HG03521 (cell line): ENCODE data around the gene ANKRD65.
A peak's percentile ranks its signal among the peaks of the same experiment; 100 is the strongest.
"Not testable (repeated sequence)": the region's sequence is repeated elsewhere in the genome, so short reads cannot be mapped to it uniquely, and the experiment has no call there.

Source experiments
- ATAC-seq: cut with Tn5 transposase; IDR thresholded peaks from one replicate; pipeline ENCODE4 v1.9.1; 2021; ENCODE audit warnings: mild to moderate bottlenecking, moderate library complexity; ENCODE audit not compliant: unreplicated experiment

The ANKRD65 gene

GRCh38 chr1:1399187-1399871, 21.7 kb downstream of the ANKRD65 start, which contains the start of gene CCNL2:
Gene CCNL2 (minus strand): TSS chr1:1399335. CDS start chr1:1399306, 29 bp downstream.
- ATAC-seq = peak; percentile 93

DNA sequence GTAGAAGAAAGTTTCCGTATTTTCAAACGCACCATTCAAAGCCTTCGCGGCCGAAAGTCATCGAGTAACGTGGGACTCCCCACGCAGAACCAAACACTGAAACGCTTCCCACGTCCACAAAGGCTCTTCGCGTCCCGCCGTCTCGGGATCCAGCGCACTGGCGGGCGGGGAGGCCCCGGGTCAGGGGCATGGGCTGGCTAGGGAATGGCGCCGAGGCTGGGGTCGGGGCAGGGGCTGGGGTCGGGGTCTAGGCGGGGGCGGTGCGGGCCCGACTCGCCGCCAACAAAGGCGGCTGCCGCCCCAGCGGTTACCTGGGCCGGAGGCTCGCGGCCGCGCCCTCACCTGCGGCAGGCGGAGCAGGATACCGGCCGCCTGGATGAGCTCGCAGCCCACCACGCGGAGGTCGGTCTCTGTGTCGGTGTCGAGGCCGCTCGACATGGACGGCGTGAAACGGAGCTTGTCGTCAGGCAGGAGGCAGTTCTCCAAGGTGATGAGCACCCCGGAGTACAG, 22.3 kb downstream of the ANKRD65 start:
- ATAC-seq = peak; percentile 0

DNA sequence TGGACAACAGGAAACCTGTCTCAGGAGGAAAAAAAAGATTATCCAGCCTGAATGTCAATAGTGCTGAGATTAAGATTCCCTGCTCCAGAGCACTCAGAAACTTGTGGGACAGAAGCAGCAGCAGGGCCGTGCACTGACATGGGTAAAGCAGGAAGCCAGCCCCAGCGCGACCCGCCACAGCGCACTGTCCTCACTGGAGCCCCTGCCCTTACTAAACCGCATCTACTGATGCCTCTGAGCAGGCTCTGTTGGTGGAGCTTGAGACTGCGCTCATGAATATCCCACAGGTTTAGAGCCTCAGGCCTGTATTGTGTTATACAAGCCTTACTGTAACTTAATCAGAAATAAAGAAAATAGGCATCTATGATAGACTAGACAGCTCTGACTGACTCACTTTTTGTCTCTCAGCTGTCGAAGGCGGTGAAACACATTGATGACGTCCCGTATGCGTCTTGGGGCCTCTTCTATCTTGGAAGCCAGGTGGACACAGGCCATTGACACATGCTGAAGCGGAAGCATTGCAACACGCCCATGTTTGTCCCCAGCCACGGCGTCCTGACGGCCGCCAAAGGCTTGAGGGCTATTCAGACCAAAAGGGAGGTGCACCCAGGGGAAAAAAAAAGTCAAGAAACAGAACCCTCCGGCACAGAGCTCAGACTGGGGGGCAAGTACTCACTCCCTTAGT, 23.1 kb downstream of the ANKRD65 start:
- ATAC-seq = no peak

DNA sequence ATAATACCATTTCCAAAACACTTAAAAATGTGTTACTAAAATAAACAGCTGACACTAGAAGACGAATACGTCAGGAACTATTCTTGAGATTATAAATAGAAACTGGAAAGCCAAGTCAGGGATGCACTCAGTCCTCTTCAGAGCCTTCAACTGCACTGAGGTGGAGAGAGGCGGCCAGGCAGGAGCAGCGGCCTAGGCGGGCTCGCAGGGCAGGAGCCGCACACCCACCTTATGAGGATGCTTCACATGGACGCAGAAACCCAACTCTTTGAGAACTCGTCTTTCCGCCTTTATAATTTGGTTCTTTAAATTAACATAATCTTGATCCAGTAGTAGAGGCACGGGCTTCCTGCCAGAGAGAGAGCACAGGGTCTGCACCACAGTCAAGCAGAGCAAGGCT, 25.9 kb downstream of the ANKRD65 start:
- ATAC-seq = no peak

GRCh38 chr1:1394116-1394515, 27.0 kb downstream of the ANKRD65 start:
- ATAC-seq = no peak

- ATAC-seq = no peak
Measured at GRCh38 chr1:1393428-1393827, 27.6 kb downstream of the ANKRD65 start.

DNA sequence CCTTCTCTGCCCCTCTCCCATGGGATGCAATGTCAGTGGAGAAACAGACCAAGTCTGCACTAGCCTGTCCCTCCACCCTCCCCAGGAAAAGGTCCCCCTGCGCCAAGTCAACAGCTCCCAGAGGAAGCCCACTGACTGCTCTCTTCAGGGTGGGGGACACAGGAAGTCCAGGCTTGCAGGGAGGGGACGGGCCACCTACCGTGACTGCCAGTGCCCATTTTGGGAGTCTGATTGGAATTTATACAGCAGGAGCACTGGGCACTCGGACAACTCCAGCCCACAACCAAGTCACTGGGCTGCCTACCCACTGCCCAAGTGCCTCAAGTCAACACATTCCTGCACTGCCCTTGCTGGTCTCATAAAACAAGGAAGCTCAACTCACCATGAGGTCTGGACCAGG, 28.1 kb downstream of the ANKRD65 start:
- ATAC-seq = no peak

- ATAC-seq = no peak
Measured at GRCh38 chr1:1391225-1391624, 29.9 kb downstream of the ANKRD65 start.

GRCh38 chr1:1390675-1391074, 30.4 kb downstream of the ANKRD65 start:
- ATAC-seq = no peak

DNA sequence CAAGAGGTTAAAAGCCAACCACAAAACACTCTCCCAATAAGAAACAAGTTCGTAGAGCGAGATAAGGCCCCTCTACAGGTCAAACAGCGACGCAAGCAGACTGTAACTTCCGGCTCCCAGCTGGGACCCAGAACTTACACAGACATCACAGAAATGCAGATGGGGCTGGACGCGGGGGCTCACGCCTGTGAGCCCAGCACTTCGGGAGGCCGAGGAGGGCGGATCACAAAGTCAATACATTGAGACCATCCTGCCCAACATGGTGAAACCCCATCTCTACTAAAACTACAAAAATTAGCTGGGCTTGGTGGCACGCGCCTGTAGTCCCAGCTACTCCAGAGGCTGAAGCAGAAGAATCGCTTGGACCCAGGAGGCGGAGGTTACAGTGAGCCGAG, 33.0 kb downstream of the ANKRD65 start:
- no peak for ATAC-seq

DNA sequence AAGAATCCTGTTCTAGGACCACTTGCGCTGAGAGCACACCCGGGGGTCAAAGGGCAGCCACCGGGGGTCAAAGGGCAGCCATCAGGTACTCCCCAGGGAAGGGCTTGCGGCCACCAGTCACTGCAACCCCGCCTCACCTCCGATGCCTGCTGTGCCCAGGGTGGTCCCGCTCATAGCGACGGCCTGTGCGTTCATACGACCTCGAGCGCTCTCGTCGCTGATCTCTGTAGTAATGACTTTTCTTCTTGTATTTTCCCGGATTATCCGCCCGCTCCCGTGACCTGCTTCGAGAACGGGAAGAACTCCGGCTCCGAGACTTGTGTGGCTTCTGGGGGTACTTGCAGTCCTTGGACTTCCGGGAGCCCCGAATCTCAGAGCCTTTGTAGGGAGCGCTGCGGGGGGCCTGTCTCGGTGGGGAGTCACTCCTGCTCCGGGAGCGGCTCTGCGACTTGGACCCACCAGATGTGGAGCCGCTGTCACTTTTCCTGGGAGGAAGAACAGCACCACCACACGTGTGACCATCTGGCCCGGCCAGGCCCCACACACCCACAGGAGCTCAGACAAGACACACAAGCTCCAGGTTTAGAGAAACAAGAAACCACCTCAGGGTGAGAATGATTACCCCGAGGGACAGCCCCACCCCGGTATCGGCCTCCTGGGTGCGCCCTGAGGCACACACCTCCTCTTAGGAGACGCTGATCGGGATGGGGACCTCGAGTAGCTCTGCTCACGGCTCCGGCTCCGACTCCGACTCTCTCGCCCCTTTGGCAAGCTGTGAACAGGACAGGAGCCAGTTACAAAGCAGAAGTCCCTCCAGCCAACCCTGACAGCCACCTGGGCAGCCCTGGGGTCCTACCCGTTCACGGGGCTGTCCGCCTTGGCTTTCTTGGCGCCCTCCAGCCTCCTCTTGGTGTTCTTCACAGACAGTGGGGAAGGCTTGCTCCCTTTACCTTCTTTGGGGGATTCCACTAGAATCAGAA, 33.7 kb downstream of the ANKRD65 start:
- ATAC-seq = no peak

- no peak for ATAC-seq
Measured at GRCh38 chr1:1385931-1386330, 35.1 kb downstream of the ANKRD65 start.

- ATAC-seq = not testable (repeated sequence)
Measured at GRCh38 chr1:1385339-1385738, 35.7 kb downstream of the ANKRD65 start.

- no peak for ATAC-seq
Measured at GRCh38 chr1:1381294-1381693, 39.8 kb downstream of the ANKRD65 start.

- no peak for ATAC-seq
Measured at GRCh38 chr1:1380860-1381259, 40.2 kb downstream of the ANKRD65 start.

DNA sequence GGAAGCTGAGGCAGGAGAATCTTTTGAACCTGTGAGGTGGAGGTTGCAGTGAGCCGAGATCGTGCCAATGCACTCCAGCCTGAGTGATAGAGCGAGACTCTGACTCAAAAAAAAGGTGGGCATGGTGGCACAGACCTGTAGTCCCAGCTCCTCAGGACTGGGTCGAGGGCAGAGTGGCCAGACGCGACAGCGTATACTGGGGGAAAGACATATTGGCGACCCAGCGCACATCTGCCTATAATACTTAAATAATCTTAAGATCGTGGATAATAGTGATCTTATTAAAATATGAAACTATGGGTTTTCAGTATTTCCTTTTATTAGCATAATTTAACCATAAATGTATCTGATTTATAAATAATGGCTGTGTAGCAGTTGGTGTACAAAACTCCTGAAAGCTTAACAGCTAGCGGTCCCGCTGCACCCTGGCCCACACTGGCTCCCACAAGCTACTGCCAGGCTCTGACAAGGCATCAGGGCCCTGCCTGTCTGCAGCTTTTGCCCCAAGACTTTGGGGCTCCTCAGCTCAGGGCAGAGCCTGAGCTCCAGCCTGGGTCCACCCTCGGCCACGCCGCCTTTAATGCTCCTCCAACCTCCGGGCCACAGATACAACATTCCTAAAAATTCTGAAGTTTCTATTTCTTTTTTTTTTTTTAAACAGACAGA, 43.4 kb downstream of the ANKRD65 start:
- no peak for ATAC-seq

DNA sequence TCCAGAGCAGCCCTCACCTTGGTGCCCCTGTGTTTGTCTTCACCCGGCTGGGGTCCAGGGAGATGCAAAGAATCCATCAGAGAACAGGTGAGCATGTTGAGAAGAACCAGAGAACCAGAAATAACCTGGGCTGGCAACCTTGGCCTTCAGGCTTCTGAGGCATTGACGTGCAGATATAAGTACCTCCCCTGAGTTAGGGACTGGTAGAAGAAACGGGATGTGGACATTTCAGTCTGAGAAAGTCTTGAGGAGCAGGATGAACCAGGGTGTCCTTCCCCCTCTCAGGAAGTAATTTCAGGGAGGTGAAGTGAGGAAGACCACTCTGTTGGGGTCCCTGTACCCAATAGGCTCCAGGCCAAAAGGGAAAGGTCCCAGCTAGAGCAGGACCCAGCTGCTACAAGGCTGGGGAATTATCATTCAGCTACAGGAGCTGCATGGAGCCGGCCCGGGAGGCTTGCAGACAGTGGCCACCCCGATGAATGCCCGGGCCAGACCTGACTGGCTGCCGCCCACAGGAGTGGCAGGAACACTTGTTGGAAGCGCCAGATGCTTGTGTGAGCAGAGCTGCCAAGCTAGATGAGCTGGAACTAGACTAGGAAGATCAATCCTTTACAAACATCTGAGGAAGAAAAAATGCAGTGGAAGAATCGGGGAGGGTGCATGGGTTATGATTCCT, 44.4 kb downstream of the ANKRD65 start:
- no peak for ATAC-seq

DNA sequence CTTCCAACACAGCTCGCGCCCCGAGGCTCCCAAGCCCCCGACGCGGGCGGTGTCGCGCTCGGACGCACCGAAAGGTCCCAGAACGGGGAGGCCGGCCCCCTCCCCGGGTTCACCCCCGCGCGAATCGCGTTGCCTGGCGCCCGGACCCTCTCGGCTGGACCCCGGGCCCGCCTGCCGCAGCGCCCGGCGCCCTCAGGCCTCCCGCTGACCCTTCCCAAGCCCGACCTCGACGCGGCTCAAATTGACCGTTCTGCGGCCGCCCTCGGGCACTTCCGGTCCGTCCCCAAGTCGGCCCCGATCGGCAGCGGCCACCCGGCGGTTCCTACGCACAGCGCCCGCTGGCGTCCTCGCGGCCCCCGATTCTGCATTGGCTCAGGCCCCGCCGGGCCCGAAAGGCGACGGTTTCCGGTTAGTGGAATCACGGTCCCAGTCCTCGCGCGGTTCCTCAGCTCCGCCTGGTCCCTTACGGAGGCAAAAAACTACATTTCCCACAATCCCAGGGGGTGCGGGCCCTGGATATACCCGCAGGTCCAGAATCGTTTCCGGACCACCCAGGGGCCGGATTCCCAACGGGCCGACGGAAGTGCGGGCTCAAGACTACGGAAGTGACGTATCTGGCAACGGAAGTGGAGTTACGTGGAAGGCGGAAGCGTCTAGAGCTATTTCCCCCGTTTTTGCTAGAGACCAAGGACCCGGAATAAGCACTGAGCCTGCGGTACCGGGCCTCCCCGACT, 46.0 kb downstream of the ANKRD65 start, which contains the start of gene AURKAIP1:
TSS of gene AURKAIP1 (minus strand) at position 279 of the 734 bp plus-strand sequence. CDS start 451 bp downstream, outside the sequence.
- peak; percentile 90 for ATAC-seq

- ATAC-seq = peak; percentile 5
Measured at GRCh38 chr1:1374589-1374928, 46.5 kb downstream of the ANKRD65 start.
